ENCODE data around the gene SLC29A1. TPM values are rescaled to one million over a fixed set of nuclear protein-coding genes. Genes with fewer than 3 reads are reported as not detected.

Gene SLC29A1
- total RNA-seq, 1 donor from 2014 or later: 1.8 TPM

GRCh38 chr6:44238687-44239350 is 15.4 kb downstream of the SLC29A1 start:
- DNase-seq (ENCODE audit: low read depth) (peak; percentile 75), FAIRE-seq (no peak)
- Histone ChIP-seq H3K27me3 (ENCODE audit: control insufficient read depth, insufficient read depth, low read length) (peaks cover 1% of the 10 kb centered on the region), H3K36me3 (ENCODE audit: control insufficient read depth, insufficient read depth, low read length) (no peaks in the 10 kb centered on the region), H3K4me3 (ENCODE audit: low read depth, low read length) (no peak overlapping the region)
- TF ChIP-seq CTCF (IDR thresholded peaks at IDR 0.05; ENCODE audit: insufficient read depth, low read length, severe bottlenecking): no peak

GRCh38 chr6:44243345-44243744 is 19.9 kb downstream of the SLC29A1 start:
- DNase-seq (ENCODE audit: low read depth): no peak
- Histone ChIP-seq H3K36me3 (ENCODE audit: control insufficient read depth, insufficient read depth, low read length) (no peaks in the 10 kb centered on the region), H3K27me3 (ENCODE audit: control insufficient read depth, insufficient read depth, low read length) (peaks cover 1% of the 10 kb centered on the region), H3K4me3 (ENCODE audit: low read depth, low read length) (no peak overlapping the region)
- no peak for TF ChIP-seq CTCF (IDR thresholded peaks at IDR 0.05; ENCODE audit: insufficient read depth, low read length, severe bottlenecking)
- FAIRE-seq: no peak

GRCh38 chr6:44245391-44245911 is 22.1 kb downstream of the SLC29A1 start:
- H3K27me3 ChIP-seq (ENCODE audit: control insufficient read depth, insufficient read depth, low read length): peaks cover 1% of the 10 kb centered on the region
- DNase-seq (ENCODE audit: low read depth): no peak
- TF ChIP-seq CTCF (IDR thresholded peaks at IDR 0.05; ENCODE audit: insufficient read depth, low read length, severe bottlenecking): no peak
- no peak for FAIRE-seq
- H3K4me3 ChIP-seq (ENCODE audit: low read depth, low read length): peak overlapping the region; percentile 59
- peaks cover 9% of the 10 kb centered on the region for H3K36me3 ChIP-seq (ENCODE audit: control insufficient read depth, insufficient read depth, low read length)

- peak; percentile 31 for TF ChIP-seq CTCF (IDR thresholded peaks at IDR 0.05; ENCODE audit: insufficient read depth, low read length, severe bottlenecking)
- peaks cover 1% of the 10 kb centered on the region for H3K27me3 ChIP-seq (ENCODE audit: control insufficient read depth, insufficient read depth, low read length)
- peak; percentile 66 for DNase-seq (ENCODE audit: low read depth)
- FAIRE-seq: no peak
- peaks cover 13% of the 10 kb centered on the region for H3K36me3 ChIP-seq (ENCODE audit: control insufficient read depth, insufficient read depth, low read length)
- H3K4me3 ChIP-seq (ENCODE audit: low read depth, low read length): peak overlapping the region; percentile 59
Measured at GRCh38 chr6:44245912-44246662, 22.7 kb downstream of the SLC29A1 start.

- H3K27me3 ChIP-seq (ENCODE audit: control insufficient read depth, insufficient read depth, low read length): peaks cover 1% of the 10 kb centered on the region
- FAIRE-seq (peak; percentile 40), DNase-seq (ENCODE audit: low read depth) (peak; percentile 98)
- peaks cover 17% of the 10 kb centered on the region for H3K36me3 ChIP-seq (ENCODE audit: control insufficient read depth, insufficient read depth, low read length)
- peak within 1 kb of the TSS; percentile 59 for H3K4me3 ChIP-seq (ENCODE audit: low read depth, low read length)
- TF ChIP-seq CTCF (IDR thresholded peaks at IDR 0.05; ENCODE audit: insufficient read depth, low read length, severe bottlenecking): no peak
Measured at GRCh38 chr6:44246663-44247337, 23.4 kb downstream of the SLC29A1 start, which contains the start of gene HSP90AB1. HSP90AB1 (plus strand) TSS chr6:44247101; CDS start chr6:44248630, 1,529 bp downstream.
